Adrenal gland (tissue), 12 donors: ENCODE data around the gene ZCCHC14. TPM values are rescaled to one million over a fixed set of nuclear protein-coding genes. Genes with fewer than 3 reads are reported as not detected.
"Not testable (repeated sequence)": the region's sequence is repeated elsewhere in the genome, so short reads cannot be mapped to it uniquely, and the experiment has no call there.

ENCODE experiments used
- DNase-seq, 7 donors: peaks; one replicate each; pipeline ENCODE4 v3.0.0-alpha.2; 2019 to 2020
- H3K27ac ChIP-seq, 5 donors: fragments of 200-600 bp; sonication (generic) in 4 of 5; 1 replicate in 3 of 5; 2 replicates in 2 of 5; pipeline versions ENCODE4 v1.5.1 to v1.8.0; 2016 to 2020; ENCODE audit warnings: mild to moderate bottlenecking in 1 of 5
- H3K27me3 ChIP-seq: fragments of 200-600 bp; 2 replicates; pipeline ENCODE4 v1.8.0; 2021
- H3K36me3 ChIP-seq, 2 donors: fragments of 200-600 bp; replicated peaks in 1 of 2; 1 replicate in 1 of 2; 2 replicates in 1 of 2; pipeline versions ENCODE4 v1.5.1 to v1.8.0; 2018 to 2022
- H3K4me1 ChIP-seq, 2 donors: fragments of 200-600 bp; replicated peaks in 1 of 2; 1 replicate in 1 of 2; 2 replicates in 1 of 2; pipeline versions ENCODE4 v1.5.1 to v1.8.0; 2018 to 2021
- H3K4me3 ChIP-seq, 4 donors: fragments of 200-600 bp; sonication (generic) in 3 of 4; one replicate each; pipeline ENCODE4 v1.5.1; 2016 to 2018
- H3K9me3 ChIP-seq, 3 donors: fragments of 200-600 bp; sonication (generic) in 1 of 3; replicated peaks in 1 of 3; 1 replicate in 2 of 3; 2 replicates in 1 of 3; pipeline versions ENCODE4 v1.5.1 to v1.8.0; 2016 to 2021
- CTCF ChIP-seq, 6 experiments: fragments of 450-650 bp in 4 of 6; fragments of 200-600 bp in 2 of 6; sonication (generic) in 1 of 6; IDR thresholded peaks; 1 replicate in 5 of 6; 2 replicates in 1 of 6; pipeline versions ENCODE4 v1.5.1 to v1.8.0; 2016 to 2021; ENCODE audit warnings: antibody characterized with exemption in 6 of 6, mild to moderate bottlenecking in 2 of 6, moderate library complexity in 1 of 6
- POLR2A ChIP-seq, 2 donors: fragments of 450-650 bp; IDR thresholded peaks; one replicate each; pipeline ENCODE4 v1.6.1; 2017; ENCODE audit warnings: antibody characterized with exemption in 2 of 2, mild to moderate bottlenecking in 2 of 2, moderate library complexity in 1 of 2
- WGBS, 4 donors: extraction: QIAGEN DNeasy Blood & Tissue Kit in 2 of 4; methylation state at CpG; one replicate each; pipeline versions ENCODE4 v1.1.5 to v1.1.7; 2013 to 2017; 5-methylcytosine and 5-hydroxymethylcytosine counted together
- intact Hi-C, 2 donors: fragments of 100-400 bp; cut with DNase I; formaldehyde crosslinking; loops; one replicate each; pipeline versions ENCODE4 v1.14.1 to v1.15.0; 2022 to 2023
- polyA plus RNA-seq, 3 donors: library from polyadenylated mRNA; stranded (reverse); fragments of 200-250 nt in 2 of 3; fragments of 350-450 nt in 1 of 3; fragmentation: Illumina TruSeq in 1 of 3; extraction: RNeasy Lipid Tissue Mini Kit (QIAGEN cat#74804) in 1 of 3; gene quantifications; one replicate each; pipeline ENCODE4 v1.2.3, GENCODE V29; 2013 to 2014
- total RNA-seq, 9 donors: library from RNA; depleted of rRNA in 4 of 9; stranded (reverse); fragments of >200 nt in 4 of 9; fragments of 120-200 nt in 1 of 9; fragmentation: NEBNext Ultra II Directional in 1 of 9; extraction: Animal tissue kit (Norgen Biotek cat#: 25700) in 1 of 9; gene quantifications; one replicate each; pipeline versions ENCODE4 v1.1.0 to v1.2.4, GENCODE V29; 2013 to 2023
- donor health status: healthy with polysubstance abuse.
- donor health status: Bipolar disorder and iron deficiency.
- donor health status: DM: yes; HTN: yes; CAD: no.
- donor health status: DM: no; HTN: no; CAD: no.
- donor health status: DM: no; HTN: no; CAD: no.
- donor health status: DM: yes; HTN: yes; CAD: no.

ZCCHC14 gene
- total and polyA plus RNA-seq, 12 donors = 10.6 to 49.8 (median 28.7) TPM

- Histone ChIP-seq H3K27me3 (no peaks in the 10 kb centered on the region), H3K9me3 (no peaks in the 10 kb centered on the region), H3K36me3 (no peaks in the 10 kb centered on the region), H3K4me1 (no peaks in the 10 kb centered on the region), H3K27ac (peak overlapping the region in 1 of 5 donors; percentile 67), H3K4me3 (no peak overlapping the region)
- peak in 1 of 7 donors; percentile 27 for DNase-seq
- intact Hi-C loops = no loop called here
- no peak for TF ChIP-seq CTCF (IDR thresholded peaks at IDR 0.05)
- no peak for TF ChIP-seq POLR2A (IDR thresholded peaks at IDR 0.05)
- 80 to 86% (median 81%) methylated on average over 13 of the region's 13 CpGs for WGBS, 4 donors
Observed at GRCh38 chr16:87506423-87507350, 13.9 kb upstream of the ZCCHC14 start.

- no peaks in the 10 kb centered on the region for H3K4me1 ChIP-seq
- no peak for DNase-seq
- no peaks in the 10 kb centered on the region for H3K36me3 ChIP-seq
- no peaks in the 10 kb centered on the region for H3K9me3 ChIP-seq
- no peak overlapping the region for H3K4me3 ChIP-seq
- no peaks in the 10 kb centered on the region for H3K27me3 ChIP-seq
- intact Hi-C loops = no loop called here
- TF ChIP-seq CTCF (IDR thresholded peaks at IDR 0.05) (no peak), POLR2A (IDR thresholded peaks at IDR 0.05) (no peak)
- WGBS, 4 donors = 88 to 95% (median 92%) methylated on average over 2 of the region's 2 CpGs
- no peak overlapping the region for H3K27ac ChIP-seq
Observed at GRCh38 chr16:87505834-87506233, 13.0 kb upstream of the ZCCHC14 start.

- H3K4me3 ChIP-seq, H3K27me3 ChIP-seq, H3K4me1 ChIP-seq, H3K27ac ChIP-seq, DNase-seq, H3K9me3 ChIP-seq, H3K36me3 ChIP-seq, intact Hi-C loops: not testable (repeated sequence)
- WGBS, 4 donors = 80 to 87% (median 81%) methylated on average over 12 to 18 of the region's 18 CpGs
Observed at GRCh38 chr16:87503232-87503937, 10.6 kb upstream of the ZCCHC14 start.

GRCh38 chr16:87502308-87502969 lies 9.6 kb upstream of the ZCCHC14 start:
- TF ChIP-seq CTCF (IDR thresholded peaks at IDR 0.05) = no peak
- no peak for TF ChIP-seq POLR2A (IDR thresholded peaks at IDR 0.05)
- intact Hi-C loops = no loop called here

More at GRCh38 chr16:87502308-87502969, 9.6 kb upstream of the ZCCHC14 start:
- H3K27me3 ChIP-seq = no peaks in the 10 kb centered on the region
- no peak overlapping the region for H3K27ac ChIP-seq
- H3K9me3 ChIP-seq = no peaks in the 10 kb centered on the region
- DNase-seq = no peak
- no peaks in the 10 kb centered on the region for H3K4me1 ChIP-seq
- H3K36me3 ChIP-seq = no peaks in the 10 kb centered on the region
- H3K4me3 ChIP-seq = no peak overlapping the region
- 84 to 89% (median 86%) methylated on average over 5 of the region's 5 CpGs for WGBS, 4 donors
